Karpas-422 (cell line): ENCODE measurements around the gene TENT4B. TPM values are rescaled to one million over a fixed set of nuclear protein-coding genes. Genes with fewer than 3 reads are reported as not detected.
"Not testable (repeated sequence)": the region's sequence is repeated elsewhere in the genome, so short reads cannot be mapped to it uniquely, and the experiment has no call there.

ENCODE experiments used
- DNase-seq: peaks from one replicate; pipeline ENCODE4 v3.0.0-alpha.2; 2015
- H2AFZ ChIP-seq: fragments of 200-600 bp; sonication (generic); 2 replicates; pipeline ENCODE4 v1.6.1; 2014; ENCODE audit warnings: antibody characterized with exemption, low read length, mixed read lengths
- H3K27ac ChIP-seq: fragments of 200-600 bp; sonication (generic); 2 replicates; pipeline ENCODE4 v1.5.1; 2014; ENCODE audit warnings: mild to moderate bottlenecking, low read length, moderate library complexity
- H3K27me3 ChIP-seq: fragments of 200-600 bp; sonication (generic); 2 replicates; pipeline ENCODE4 v1.6.1; 2014; ENCODE audit warnings: low read length, mixed read lengths
- H3K36me3 ChIP-seq: fragments of 200-600 bp; sonication (generic); 2 replicates; pipeline ENCODE4 v1.6.1; 2014; ENCODE audit warnings: low read length, mixed read lengths; ENCODE audit not compliant: insufficient read depth
- H3K4me1 ChIP-seq: fragments of 200-600 bp; sonication (generic); 2 replicates; pipeline ENCODE4 v1.6.1; 2014; ENCODE audit warnings: mild to moderate bottlenecking, low read length, mixed read lengths
- H3K4me2 ChIP-seq: fragments of 200-600 bp; sonication (generic); 2 replicates; pipeline ENCODE4 v1.6.1; 2014; ENCODE audit warnings: low read length, low read depth, mild to moderate bottlenecking; ENCODE audit not compliant: poor library complexity, severe bottlenecking
- H3K4me3 ChIP-seq: fragments of 200-600 bp; sonication (generic); 2 replicates; pipeline ENCODE4 v1.5.1; 2014; ENCODE audit warnings: mild to moderate bottlenecking, antibody characterized with exemption, low read length, mixed read lengths
- H3K79me2 ChIP-seq: fragments of 200-600 bp; sonication (generic); 2 replicates; pipeline ENCODE4 v1.6.1; 2014; ENCODE audit warnings: mild to moderate bottlenecking, low read length, mixed read lengths
- H3K9ac ChIP-seq: fragments of 200-600 bp; sonication (generic); 2 replicates; pipeline ENCODE4 v1.6.0; 2014; ENCODE audit warnings: low read length
- H3K9me2 ChIP-seq: fragments of 200-600 bp; sonication (generic), shearing (Covaris generic); replicated peaks from 2 replicates; pipeline ENCODE4 v1.6.0; 2014; ENCODE audit warnings: mild to moderate bottlenecking, low read length, moderate library complexity; ENCODE audit not compliant: insufficient read depth
- H3K9me3 ChIP-seq: fragments of 300-700, 200-600 bp; sonication (generic); 2 replicates; pipeline ENCODE4 v1.6.1; 2014; ENCODE audit warnings: low read length, mixed read lengths
- H4K20me1 ChIP-seq: fragments of 200-600 bp; sonication (generic); 2 replicates; pipeline ENCODE4 v1.6.1; 2014; ENCODE audit warnings: mild to moderate bottlenecking, antibody characterized with exemption, low read length, low read depth; ENCODE audit not compliant: insufficient read depth
- total RNA-seq: library from RNA; depleted of rRNA; stranded (reverse); fragments of >200 nt; shearing (Covaris generic); gene quantifications from 2 replicates; pipeline ENCODE4 v1.2.3, GENCODE V29; 2014; ENCODE audit warnings: low replicate concordance

TENT4B gene
- total RNA-seq, 1 experiment from 2014 or later = 5.2 TPM

DNA sequence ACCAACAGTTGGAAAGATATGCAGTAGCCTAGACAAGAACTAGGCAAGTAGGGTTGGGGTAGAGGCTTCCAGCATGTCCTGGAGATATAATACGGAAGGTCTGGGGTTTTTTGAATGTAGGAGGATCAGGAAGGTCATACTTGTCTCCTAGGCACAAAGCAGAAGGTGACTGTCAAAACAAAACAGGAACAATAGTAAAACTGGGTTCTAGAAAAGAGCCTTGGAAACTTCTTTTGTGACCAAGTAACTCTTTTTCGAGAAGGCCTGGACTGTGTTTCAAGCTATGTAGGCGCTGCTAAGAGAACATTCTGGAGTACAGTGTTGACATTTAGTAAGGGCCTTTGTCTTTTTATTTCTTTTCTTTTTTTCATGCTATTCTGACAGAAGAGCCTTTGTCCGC lies 26.9 kb upstream of the TENT4B start:
- Histone ChIP-seq H2AFZ (no peak overlapping the region), H3K27me3 (no peaks in the 10 kb centered on the region), H3K27ac (no peak overlapping the region), H3K9me2 (no peaks in the 10 kb centered on the region), H3K79me2 (no peaks in the 10 kb centered on the region), H3K9me3 (no peaks in the 10 kb centered on the region), H3K4me2 (no peak overlapping the region), H3K36me3 (no peaks in the 10 kb centered on the region), H3K4me3 (no peak overlapping the region), H3K9ac (no peak overlapping the region), H3K4me1 (no peaks in the 10 kb centered on the region), H4K20me1 (no peaks in the 10 kb centered on the region)
- DNase-seq = no peak

DNA sequence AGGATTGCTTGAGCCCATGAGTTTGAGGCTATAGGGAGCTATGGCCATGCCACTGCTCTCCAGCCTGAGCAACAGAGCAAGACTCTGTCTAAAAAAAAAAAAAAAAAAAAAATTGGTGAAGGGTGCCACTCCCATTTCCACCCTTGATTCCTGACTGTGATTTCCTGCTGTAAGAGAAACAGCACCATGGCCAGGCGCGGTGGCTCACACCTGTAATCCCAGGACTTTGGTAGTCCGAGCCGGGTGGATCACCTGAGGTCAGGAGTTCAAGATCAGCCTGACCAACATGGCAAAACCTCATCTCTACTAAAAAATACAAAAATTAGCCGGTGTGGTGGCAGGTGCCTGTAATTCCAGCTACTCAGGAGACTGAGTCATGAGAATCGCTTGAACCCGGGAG lies 20.5 kb upstream of the TENT4B start:
- H4K20me1 ChIP-seq, H3K9ac ChIP-seq, H3K79me2 ChIP-seq, H2AFZ ChIP-seq, H3K27me3 ChIP-seq, H3K4me1 ChIP-seq, H3K27ac ChIP-seq, DNase-seq, H3K4me2 ChIP-seq, H3K9me3 ChIP-seq, H3K36me3 ChIP-seq, H3K4me3 ChIP-seq, H3K9me2 ChIP-seq: not testable (repeated sequence)

DNA sequence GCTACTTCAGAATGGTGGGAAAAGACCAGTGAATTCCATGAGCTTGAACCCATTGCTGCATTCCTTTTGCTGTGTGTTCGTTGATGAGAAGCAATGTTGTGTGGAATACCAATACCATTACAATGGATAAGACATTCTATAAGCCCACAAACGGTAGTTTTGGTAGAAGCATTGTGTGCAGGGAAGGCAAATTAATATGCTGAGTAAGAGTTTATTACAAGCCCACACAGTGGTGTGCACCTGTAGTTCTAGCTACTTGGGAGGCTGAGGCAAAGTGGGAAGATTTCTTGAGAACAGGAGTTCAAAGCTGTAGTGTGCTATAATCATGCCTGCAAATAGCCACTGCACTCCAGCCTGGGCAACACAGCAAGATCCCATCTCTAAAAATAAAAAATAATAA lies 19.9 kb upstream of the TENT4B start:
- Histone ChIP-seq H3K4me3 (no peak overlapping the region), H3K9ac (no peak overlapping the region), H3K27me3 (no peaks in the 10 kb centered on the region), H3K9me3 (no peaks in the 10 kb centered on the region), H2AFZ (no peak overlapping the region), H3K4me1 (peaks cover 4% of the 10 kb centered on the region; the same call in 1 of the 2 replicates), H3K9me2 (no peaks in the 10 kb centered on the region), H4K20me1 (no peaks in the 10 kb centered on the region), H3K79me2 (no peaks in the 10 kb centered on the region), H3K27ac (no peak overlapping the region), H3K36me3 (no peaks in the 10 kb centered on the region), H3K4me2 (no peak overlapping the region)
- no peak for DNase-seq

DNA sequence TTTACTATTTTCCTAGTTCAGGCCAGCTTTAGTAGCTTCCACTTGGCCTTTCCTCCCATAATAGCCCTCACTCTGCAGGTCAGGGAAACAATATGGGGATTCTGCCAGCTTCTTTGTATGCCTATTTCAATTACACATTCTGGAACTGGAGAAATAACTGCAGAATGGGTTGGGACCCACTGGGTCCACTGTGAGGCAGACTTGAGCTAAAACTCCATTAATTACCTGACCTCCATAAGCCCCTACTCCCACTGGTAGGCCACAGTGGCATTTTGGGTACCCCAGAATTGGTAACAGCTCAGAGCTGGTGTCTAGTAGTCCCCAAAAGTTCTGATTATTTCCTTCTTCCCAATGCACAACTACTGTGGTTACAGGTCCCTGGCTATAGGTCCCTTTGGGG lies 16.7 kb upstream of the TENT4B start:
- Histone ChIP-seq H3K4me1 (peaks cover 4% of the 10 kb centered on the region; the same call in 1 of the 2 replicates), H3K4me2 (no peak overlapping the region), H4K20me1 (no peaks in the 10 kb centered on the region), H2AFZ (no peak overlapping the region), H3K27ac (no peak overlapping the region), H3K9me3 (no peaks in the 10 kb centered on the region), H3K79me2 (no peaks in the 10 kb centered on the region), H3K4me3 (no peak overlapping the region), H3K9me2 (no peaks in the 10 kb centered on the region), H3K9ac (no peak overlapping the region), H3K36me3 (no peaks in the 10 kb centered on the region), H3K27me3 (no peaks in the 10 kb centered on the region)
- DNase-seq = peak; percentile 44

DNA sequence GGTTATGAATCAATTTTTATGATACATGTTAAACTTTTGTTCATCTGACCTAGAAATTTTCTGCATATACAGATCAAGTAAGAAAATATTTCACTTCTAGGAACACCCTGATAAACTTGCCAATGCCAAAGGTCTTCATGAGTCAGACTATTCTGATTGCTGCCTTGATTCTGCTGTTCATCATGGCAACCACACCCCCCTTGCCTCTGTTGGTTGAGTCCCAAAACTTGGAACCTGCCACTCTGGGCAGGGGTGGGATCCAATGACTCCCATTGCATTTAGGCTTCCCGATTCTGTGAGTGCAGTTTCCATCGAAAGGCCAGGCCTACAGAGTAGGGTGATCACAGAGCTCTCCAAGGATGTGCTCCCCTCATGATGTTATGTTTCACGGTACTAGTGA lies 15.8 kb upstream of the TENT4B start:
- H4K20me1 ChIP-seq = no peaks in the 10 kb centered on the region
- H3K4me1 ChIP-seq = peaks cover 4% of the 10 kb centered on the region; the same call in 1 of the 2 replicates
- no peak overlapping the region for H2AFZ ChIP-seq
- no peak overlapping the region for H3K27ac ChIP-seq
- no peaks in the 10 kb centered on the region for H3K79me2 ChIP-seq
- no peaks in the 10 kb centered on the region for H3K9me2 ChIP-seq
- no peak overlapping the region for H3K4me2 ChIP-seq
- H3K9ac ChIP-seq = no peak overlapping the region
- H3K4me3 ChIP-seq = no peak overlapping the region
- H3K27me3 ChIP-seq = no peaks in the 10 kb centered on the region
- H3K9me3 ChIP-seq = no peaks in the 10 kb centered on the region
- H3K36me3 ChIP-seq = no peaks in the 10 kb centered on the region
- no peak for DNase-seq

DNA sequence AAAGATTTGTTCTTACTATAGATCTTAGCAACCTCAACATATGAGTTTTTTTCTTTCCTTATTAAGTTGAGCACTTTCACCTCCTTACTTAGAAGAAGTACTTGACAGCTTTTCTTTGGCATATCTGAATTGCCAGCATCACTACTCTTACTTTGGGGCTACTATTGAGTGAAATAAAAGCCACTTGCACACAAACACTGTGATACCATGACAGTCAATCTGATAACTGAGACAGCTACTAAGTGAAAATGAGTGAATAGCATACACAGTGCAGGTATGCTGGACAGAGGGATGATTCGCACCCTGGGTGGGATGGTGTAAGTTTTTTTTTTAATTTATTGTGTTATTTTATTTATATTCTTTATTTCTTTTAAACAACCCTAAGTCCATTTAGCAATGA lies 13.5 kb upstream of the TENT4B start:
- Histone ChIP-seq H3K36me3 (no peaks in the 10 kb centered on the region), H3K9me3 (no peaks in the 10 kb centered on the region), H3K9me2 (no peaks in the 10 kb centered on the region), H3K79me2 (no peaks in the 10 kb centered on the region), H3K27ac (no peak overlapping the region), H2AFZ (no peak overlapping the region), H4K20me1 (no peaks in the 10 kb centered on the region), H3K9ac (no peak overlapping the region), H3K4me1 (peaks cover 4% of the 10 kb centered on the region; the same call in 1 of the 2 replicates), H3K4me3 (no peak overlapping the region), H3K4me2 (no peak overlapping the region), H3K27me3 (no peaks in the 10 kb centered on the region)
- DNase-seq = no peak

DNA sequence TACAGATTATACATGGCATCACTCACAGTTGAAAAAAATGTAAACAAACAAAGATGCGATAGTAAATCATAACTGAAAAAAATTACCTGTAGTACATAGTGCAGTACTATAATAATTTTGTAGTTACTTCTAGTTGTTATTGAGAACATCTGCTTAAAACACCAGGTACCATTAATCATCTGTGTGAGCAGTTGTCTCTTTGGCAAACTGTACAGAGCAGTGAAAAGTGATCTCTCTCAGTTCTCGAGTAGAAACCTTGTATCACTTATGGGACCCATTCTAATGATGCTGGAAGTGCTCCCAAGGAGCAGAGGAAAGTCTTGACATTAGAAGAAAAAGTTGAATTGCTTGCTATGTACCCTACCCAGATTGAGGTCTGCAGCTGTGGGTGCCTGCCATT lies 8.9 kb upstream of the TENT4B start:
- Histone ChIP-seq H3K4me1 (peaks cover 4% of the 10 kb centered on the region; the same call in 1 of the 2 replicates), H3K36me3 (no peaks in the 10 kb centered on the region), H3K4me3 (no peak overlapping the region), H4K20me1 (no peaks in the 10 kb centered on the region), H3K9ac (no peak overlapping the region), H3K9me3 (no peaks in the 10 kb centered on the region), H3K9me2 (no peaks in the 10 kb centered on the region), H3K4me2 (no peak overlapping the region), H3K27me3 (no peaks in the 10 kb centered on the region), H2AFZ (no peak overlapping the region), H3K79me2 (no peaks in the 10 kb centered on the region), H3K27ac (no peak overlapping the region)
- no peak for DNase-seq

DNA sequence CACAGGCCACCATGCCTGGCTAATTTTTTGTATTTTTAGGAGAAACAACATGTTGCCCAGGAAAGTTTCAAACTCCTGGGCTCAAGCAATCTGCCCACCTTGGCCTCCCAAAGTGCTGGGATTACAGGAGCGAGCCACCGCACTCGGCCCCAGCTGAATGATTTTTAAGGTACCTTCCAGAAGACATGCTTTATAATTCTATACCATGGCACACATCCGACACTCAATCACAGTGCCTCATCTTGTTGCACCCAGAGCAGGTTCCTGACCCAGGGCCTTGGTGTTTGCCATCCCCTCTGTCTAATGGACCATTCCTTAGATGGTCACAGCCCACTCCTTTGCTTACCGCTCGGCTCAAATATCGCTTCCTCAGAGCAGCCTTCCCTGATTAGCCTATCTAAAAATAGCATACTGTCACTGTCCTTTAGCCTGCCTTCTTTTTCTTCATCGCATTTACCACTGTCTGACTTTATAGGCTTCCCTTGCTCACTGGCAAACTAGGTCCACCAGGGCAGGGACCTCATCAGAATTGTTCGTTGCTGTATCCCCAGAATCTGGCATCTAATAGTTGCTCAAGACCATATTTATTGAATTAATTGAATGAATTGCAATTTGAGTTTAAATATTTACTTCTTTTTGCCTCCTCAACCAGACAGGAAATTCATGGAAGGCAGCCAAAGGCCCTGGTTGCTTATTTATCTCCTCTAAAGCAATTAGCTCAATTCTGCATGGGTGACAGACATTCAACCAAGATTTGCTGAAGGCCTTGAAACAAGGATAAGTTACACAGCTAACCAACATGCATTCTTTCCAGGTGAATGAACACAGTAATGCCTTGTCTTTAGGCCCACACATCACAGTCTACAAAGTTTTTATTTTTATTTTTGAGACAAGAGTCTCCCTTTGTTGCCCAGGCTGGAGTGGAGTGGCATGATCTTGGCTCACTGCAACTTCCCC lies 6.3 kb upstream of the TENT4B start:
- Histone ChIP-seq H3K36me3 (no peaks in the 10 kb centered on the region), H3K4me1 (peaks cover 4% of the 10 kb centered on the region; the same call in 1 of the 2 replicates), H3K9me3 (no peaks in the 10 kb centered on the region), H3K9me2 (no peaks in the 10 kb centered on the region), H3K4me2 (no peak overlapping the region), H3K79me2 (no peaks in the 10 kb centered on the region), H3K4me3 (no peak overlapping the region), H3K9ac (no peak overlapping the region), H2AFZ (no peak overlapping the region), H3K27me3 (no peaks in the 10 kb centered on the region), H4K20me1 (no peaks in the 10 kb centered on the region), H3K27ac (no peak overlapping the region)
- DNase-seq = no peak
